ENCODE data around the gene MYO15A.

MYO15A gene

DNA sequence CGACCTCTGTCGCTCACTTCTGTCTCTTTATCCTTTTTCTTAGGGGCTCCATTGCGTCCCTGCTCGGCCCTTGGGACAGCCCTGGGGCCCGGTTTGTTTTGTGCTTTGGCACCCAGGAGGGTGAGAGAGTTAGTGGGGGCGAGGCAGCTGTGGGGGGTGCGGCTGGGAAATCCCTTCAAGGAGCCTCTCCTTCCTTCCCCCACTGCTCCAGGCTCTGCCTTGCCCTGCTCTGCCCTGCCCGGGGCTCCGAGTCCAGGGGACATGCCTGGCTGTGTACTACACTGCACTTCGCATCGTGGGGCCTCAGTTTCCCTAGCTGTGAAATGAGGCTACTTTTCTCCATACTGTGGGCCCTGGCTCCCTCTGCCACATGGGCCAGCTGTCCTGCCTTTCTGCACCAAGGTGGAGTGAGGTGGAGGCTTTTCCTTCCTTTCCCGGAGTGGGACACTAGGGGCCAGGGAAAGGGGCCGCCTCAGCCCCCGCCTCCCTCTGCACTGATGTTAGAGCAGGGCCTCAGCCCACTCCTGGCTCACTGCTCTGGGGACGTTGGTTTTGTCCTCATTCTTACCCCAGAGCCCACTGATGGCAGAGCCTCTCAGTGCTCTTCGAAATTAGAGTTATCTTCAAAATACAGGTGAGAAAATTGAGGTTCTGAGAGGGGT is 117.9 kb downstream of the MYO15A start (continued):
- TF ChIP-seq, protein P1, sequence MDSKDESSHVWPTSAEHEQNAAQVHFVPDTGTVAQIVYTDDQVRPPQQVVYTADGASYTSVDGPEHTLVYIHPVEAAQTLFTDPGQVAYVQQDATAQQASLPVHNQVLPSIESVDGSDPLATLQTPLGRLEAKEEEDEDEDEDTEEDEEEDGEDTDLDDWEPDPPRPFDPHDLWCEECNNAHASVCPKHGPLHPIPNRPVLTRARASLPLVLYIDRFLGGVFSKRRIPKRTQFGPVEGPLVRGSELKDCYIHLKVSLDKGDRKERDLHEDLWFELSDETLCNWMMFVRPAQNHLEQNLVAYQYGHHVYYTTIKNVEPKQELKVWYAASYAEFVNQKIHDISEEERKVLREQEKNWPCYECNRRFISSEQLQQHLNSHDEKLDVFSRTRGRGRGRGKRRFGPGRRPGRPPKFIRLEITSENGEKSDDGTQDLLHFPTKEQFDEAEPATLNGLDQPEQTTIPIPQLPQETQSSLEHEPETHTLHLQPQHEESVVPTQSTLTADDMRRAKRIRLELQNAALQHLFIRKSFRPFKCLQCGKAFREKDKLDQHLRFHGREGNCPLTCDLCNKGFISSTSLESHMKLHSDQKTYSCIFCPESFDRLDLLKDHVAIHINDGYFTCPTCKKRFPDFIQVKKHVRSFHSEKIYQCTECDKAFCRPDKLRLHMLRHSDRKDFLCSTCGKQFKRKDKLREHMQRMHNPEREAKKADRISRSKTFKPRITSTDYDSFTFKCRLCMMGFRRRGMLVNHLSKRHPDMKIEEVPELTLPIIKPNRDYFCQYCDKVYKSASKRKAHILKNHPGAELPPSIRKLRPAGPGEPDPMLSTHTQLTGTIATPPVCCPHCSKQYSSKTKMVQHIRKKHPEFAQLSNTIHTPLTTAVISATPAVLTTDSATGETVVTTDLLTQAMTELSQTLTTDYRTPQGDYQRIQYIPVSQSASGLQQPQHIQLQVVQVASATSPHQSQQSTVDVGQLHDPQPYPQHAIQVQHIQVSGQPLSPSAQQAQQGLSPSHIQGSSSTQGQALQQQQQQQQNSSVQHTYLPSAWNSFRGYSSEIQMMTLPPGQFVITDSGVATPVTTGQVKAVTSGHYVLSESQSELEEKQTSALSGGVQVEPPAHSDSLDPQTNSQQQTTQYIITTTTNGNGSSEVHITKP (tag by site-specific recombination; IDR thresholded peaks at IDR 0.05) = 0 out of 2 replicates have a peak, but pooled peaks have one; percentile 4
- TF ChIP-seq, protein P2, sequence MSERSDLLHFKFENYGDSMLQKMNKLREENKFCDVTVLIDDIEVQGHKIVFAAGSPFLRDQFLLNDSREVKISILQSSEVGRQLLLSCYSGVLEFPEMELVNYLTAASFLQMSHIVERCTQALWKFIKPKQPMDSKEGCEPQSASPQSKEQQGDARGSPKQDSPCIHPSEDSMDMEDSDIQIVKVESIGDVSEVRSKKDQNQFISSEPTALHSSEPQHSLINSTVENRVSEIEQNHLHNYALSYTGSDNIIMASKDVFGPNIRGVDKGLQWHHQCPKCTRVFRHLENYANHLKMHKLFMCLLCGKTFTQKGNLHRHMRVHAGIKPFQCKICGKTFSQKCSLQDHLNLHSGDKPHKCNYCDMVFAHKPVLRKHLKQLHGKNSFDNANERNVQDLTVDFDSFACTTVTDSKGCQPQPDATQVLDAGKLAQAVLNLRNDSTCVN (tag by site-specific recombination; optimal IDR thresholded peaks at IDR 0.05) = no peak
- TF ChIP-seq, protein P3, sequence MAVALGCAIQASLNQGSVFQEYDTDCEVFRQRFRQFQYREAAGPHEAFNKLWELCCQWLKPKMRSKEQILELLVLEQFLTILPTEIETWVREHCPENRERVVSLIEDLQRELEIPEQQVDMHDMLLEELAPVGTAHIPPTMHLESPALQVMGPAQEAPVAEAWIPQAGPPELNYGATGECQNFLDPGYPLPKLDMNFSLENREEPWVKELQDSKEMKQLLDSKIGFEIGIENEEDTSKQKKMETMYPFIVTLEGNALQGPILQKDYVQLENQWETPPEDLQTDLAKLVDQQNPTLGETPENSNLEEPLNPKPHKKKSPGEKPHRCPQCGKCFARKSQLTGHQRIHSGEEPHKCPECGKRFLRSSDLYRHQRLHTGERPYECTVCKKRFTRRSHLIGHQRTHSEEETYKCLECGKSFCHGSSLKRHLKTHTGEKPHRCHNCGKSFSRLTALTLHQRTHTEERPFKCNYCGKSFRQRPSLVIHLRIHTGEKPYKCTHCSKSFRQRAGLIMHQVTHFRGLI (tag by site-specific recombination; IDR thresholded peaks at IDR 0.05) = no peak
- TF ChIP-seq, protein P4, sequence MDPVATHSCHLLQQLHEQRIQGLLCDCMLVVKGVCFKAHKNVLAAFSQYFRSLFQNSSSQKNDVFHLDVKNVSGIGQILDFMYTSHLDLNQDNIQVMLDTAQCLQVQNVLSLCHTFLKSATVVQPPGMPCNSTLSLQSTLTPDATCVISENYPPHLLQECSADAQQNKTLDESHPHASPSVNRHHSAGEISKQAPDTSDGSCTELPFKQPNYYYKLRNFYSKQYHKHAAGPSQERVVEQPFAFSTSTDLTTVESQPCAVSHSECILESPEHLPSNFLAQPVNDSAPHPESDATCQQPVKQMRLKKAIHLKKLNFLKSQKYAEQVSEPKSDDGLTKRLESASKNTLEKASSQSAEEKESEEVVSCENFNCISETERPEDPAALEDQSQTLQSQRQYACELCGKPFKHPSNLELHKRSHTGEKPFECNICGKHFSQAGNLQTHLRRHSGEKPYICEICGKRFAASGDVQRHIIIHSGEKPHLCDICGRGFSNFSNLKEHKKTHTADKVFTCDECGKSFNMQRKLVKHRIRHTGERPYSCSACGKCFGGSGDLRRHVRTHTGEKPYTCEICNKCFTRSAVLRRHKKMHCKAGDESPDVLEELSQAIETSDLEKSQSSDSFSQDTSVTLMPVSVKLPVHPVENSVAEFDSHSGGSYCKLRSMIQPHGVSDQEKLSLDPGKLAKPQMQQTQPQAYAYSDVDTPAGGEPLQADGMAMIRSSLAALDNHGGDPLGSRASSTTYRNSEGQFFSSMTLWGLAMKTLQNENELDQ (tag by site-specific recombination; IDR thresholded peaks at IDR 0.05; ENCODE audit: low read depth) = no peak
- TF ChIP-seq ZBTB21 (tag by site-specific recombination; IDR thresholded peaks at IDR 0.05) = no peak
- no peak for TF ChIP-seq ZNF121 (tag by site-specific recombination; IDR thresholded peaks at IDR 0.05)
- no peak for TF ChIP-seq RBAK (tag by site-specific recombination; IDR thresholded peaks at IDR 0.05)
- TF ChIP-seq, protein P5, sequence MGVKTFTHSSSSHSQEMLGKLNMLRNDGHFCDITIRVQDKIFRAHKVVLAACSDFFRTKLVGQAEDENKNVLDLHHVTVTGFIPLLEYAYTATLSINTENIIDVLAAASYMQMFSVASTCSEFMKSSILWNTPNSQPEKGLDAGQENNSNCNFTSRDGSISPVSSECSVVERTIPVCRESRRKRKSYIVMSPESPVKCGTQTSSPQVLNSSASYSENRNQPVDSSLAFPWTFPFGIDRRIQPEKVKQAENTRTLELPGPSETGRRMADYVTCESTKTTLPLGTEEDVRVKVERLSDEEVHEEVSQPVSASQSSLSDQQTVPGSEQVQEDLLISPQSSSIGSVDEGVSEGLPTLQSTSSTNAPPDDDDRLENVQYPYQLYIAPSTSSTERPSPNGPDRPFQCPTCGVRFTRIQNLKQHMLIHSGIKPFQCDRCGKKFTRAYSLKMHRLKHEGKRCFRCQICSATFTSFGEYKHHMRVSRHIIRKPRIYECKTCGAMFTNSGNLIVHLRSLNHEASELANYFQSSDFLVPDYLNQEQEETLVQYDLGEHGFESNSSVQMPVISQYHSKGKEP (tag by site-specific recombination; IDR thresholded peaks at IDR 0.05) = no peak
- TF ChIP-seq MEIS1 (CRISPR knock-in tag; IDR thresholded peaks at IDR 0.05; ENCODE audit: borderline replicate concordance) = no peak
- no peak for TF ChIP-seq ZNF707 (tag by site-specific recombination; IDR thresholded peaks at IDR 0.05)
- TF ChIP-seq KLF1 (tag by site-specific recombination; IDR thresholded peaks at IDR 0.05) = 0 out of 2 replicates have a peak, but pooled peaks have one; percentile 5
- no peak for TF ChIP-seq ZNF10 (tag by site-specific recombination; IDR thresholded peaks at IDR 0.05)
- TF ChIP-seq ZNF629 (tag by site-specific recombination; IDR thresholded peaks at IDR 0.05) = no peak
- TF ChIP-seq, protein P6, sequence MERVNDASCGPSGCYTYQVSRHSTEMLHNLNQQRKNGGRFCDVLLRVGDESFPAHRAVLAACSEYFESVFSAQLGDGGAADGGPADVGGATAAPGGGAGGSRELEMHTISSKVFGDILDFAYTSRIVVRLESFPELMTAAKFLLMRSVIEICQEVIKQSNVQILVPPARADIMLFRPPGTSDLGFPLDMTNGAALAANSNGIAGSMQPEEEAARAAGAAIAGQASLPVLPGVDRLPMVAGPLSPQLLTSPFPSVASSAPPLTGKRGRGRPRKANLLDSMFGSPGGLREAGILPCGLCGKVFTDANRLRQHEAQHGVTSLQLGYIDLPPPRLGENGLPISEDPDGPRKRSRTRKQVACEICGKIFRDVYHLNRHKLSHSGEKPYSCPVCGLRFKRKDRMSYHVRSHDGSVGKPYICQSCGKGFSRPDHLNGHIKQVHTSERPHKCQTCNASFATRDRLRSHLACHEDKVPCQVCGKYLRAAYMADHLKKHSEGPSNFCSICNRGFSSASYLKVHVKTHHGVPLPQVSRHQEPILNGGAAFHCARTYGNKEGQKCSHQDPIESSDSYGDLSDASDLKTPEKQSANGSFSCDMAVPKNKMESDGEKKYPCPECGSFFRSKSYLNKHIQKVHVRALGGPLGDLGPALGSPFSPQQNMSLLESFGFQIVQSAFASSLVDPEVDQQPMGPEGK (tag by site-specific recombination; IDR thresholded peaks at IDR 0.05) = peak; percentile 18
- TF ChIP-seq ZNF2 (tag by site-specific recombination; IDR thresholded peaks at IDR 0.05) = no peak
- TF ChIP-seq FEZF1 (tag by site-specific recombination; IDR thresholded peaks at IDR 0.05) = no peak
- TF ChIP-seq SETDB1 (IDR thresholded peaks at IDR 0.05; ENCODE audit: insufficient read length, low read length) = no peak
- TF ChIP-seq, protein P7, sequence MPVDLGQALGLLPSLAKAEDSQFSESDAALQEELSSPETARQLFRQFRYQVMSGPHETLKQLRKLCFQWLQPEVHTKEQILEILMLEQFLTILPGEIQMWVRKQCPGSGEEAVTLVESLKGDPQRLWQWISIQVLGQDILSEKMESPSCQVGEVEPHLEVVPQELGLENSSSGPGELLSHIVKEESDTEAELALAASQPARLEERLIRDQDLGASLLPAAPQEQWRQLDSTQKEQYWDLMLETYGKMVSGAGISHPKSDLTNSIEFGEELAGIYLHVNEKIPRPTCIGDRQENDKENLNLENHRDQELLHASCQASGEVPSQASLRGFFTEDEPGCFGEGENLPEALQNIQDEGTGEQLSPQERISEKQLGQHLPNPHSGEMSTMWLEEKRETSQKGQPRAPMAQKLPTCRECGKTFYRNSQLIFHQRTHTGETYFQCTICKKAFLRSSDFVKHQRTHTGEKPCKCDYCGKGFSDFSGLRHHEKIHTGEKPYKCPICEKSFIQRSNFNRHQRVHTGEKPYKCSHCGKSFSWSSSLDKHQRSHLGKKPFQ (tag by site-specific recombination; IDR thresholded peaks at IDR 0.05) = no peak
- no peak for TF ChIP-seq TRIM28 (IDR thresholded peaks at IDR 0.05; ENCODE audit: borderline replicate concordance, low read length)
- TF ChIP-seq ZIC2 (tag by site-specific recombination; IDR thresholded peaks at IDR 0.05) = peak; percentile 21; the same call in 1 of the 2 replicates
- TF ChIP-seq ZFP69B (tag by site-specific recombination; IDR thresholded peaks at IDR 0.05) = no peak
- TF ChIP-seq GLIS1 (tag by site-specific recombination; IDR thresholded peaks at IDR 0.05) = peak; percentile 85
- no peak for TF ChIP-seq ZNF830 (tag by site-specific recombination; IDR thresholded peaks at IDR 0.05; ENCODE audit: low read depth)
- no peak for TF ChIP-seq GLIS2 (tag by site-specific recombination; IDR thresholded peaks at IDR 0.05)

Measured in HEK293 (cell line).